HepG2 (cell line): ENCODE measurements around the gene DNAJB12. TPM values are rescaled to one million over a fixed set of nuclear protein-coding genes. Genes with fewer than 3 reads are reported as not detected.
A peak's percentile ranks its signal among the peaks of the same experiment; 100 is the strongest.

Source experiments
- AGO1 ChIP-seq: fragments of 200-400 bp; formaldehyde crosslinking; IDR thresholded peaks from 2 replicates; pipeline ENCODE4 v1.6.1; 2017; ENCODE audit warnings: mild to moderate bottlenecking, low read depth, low read length, moderate library complexity; ENCODE audit not compliant: poor library complexity, severe bottlenecking
- CCAR2 ChIP-seq: fragments of 200-400 bp; formaldehyde crosslinking; optimal IDR thresholded peaks from 2 replicates; pipeline ENCODE3; 2018; ENCODE audit warnings: low read depth, mild to moderate bottlenecking, low read length, moderate library complexity
- DR1 ChIP-seq: sonication (generic); formaldehyde crosslinking; IDR thresholded peaks from 2 replicates; pipeline ENCODE4 v1.8.0; 2021; ENCODE audit warnings: mild to moderate bottlenecking, missing genetic modification reagents, inconsistent platforms
- HOXA9 ChIP-seq: sonication (generic); formaldehyde crosslinking; IDR thresholded peaks from 2 replicates; pipeline ENCODE4 v1.8.1; 2022; ENCODE audit warnings: missing genetic modification reagents, mild to moderate bottlenecking, moderate library complexity, borderline replicate concordance
- SRF ChIP-seq: IDR thresholded peaks from 2 replicates; pipeline ENCODE4 v1.6.1; 2011; ENCODE audit warnings: mild to moderate bottlenecking, low read depth, low read length, moderate library complexity
- U2AF1 ChIP-seq: fragments of 200-400 bp; formaldehyde crosslinking; optimal IDR thresholded peaks from 2 replicates; pipeline ENCODE3; 2017; ENCODE audit warnings: mild to moderate bottlenecking, low read depth, low read length
- ZNF17 ChIP-seq: sonication (generic); formaldehyde crosslinking; IDR thresholded peaks from 2 replicates; pipeline ENCODE4 v1.5.0; 2020; ENCODE audit warnings: mild to moderate bottlenecking, missing genetic modification reagents
- ZNF670 ChIP-seq: sonication (generic); formaldehyde crosslinking; IDR thresholded peaks from 2 replicates; pipeline ENCODE4 v1.8.0; 2022; ENCODE audit warnings: mild to moderate bottlenecking, missing genetic modification reagents, borderline replicate concordance
- ZNF713 ChIP-seq: sonication (generic); formaldehyde crosslinking; IDR thresholded peaks from 2 replicates; pipeline ENCODE4 v1.4.0; 2020; ENCODE audit warnings: mild to moderate bottlenecking, missing genetic modification reagents
- ZNF747 ChIP-seq: sonication (generic); formaldehyde crosslinking; IDR thresholded peaks from 2 replicates; pipeline ENCODE4 v1.8.1; 2023; ENCODE audit warnings: missing genetic modification reagents, mild to moderate bottlenecking, borderline replicate concordance
- ZNF768 ChIP-seq: sonication (generic); formaldehyde crosslinking; IDR thresholded peaks from 2 replicates; pipeline ENCODE4 v1.4.0; 2020; ENCODE audit warnings: missing genetic modification reagents
- polyA plus RNA-seq, 8 experiments: library from polyadenylated mRNA; depleted of rRNA in 3 of 8; stranded (reverse) in 7 of 8; unstranded in 1 of 8; fragments of >200 nt; fragmentation: Illumina TruSeq in 4 of 8; extraction: Trizol in 4 of 8; gene quantifications; 2 replicates each; pipeline versions ENCODE4 v1.2.1 to v1.2.3, GENCODE V29; 2011 to 2016; ENCODE audit warnings: low read depth in 4 of 8, missing spikeins in 1 of 8, mixed read lengths in 1 of 8; ENCODE audit not compliant: insufficient read depth in 1 of 8
- total RNA-seq, 5 experiments: library from RNA; depleted of rRNA; stranded (reverse); fragments of >200 nt; fragmentation: Illumina TruSeq; extraction: Trizol; gene quantifications; 2 replicates each; pipeline ENCODE4 v1.2.3, GENCODE V29; 2016; ENCODE audit warnings: low read depth in 1 of 5
- TF ChIP-seq, protein P1 (sequence below): sonication (generic); formaldehyde crosslinking; conservative IDR thresholded peaks from 2 replicates; pipeline ENCODE4 v1.5.0; 2020; ENCODE audit warnings: missing genetic modification reagents
- TF ChIP-seq, protein P2 (sequence below): sonication (generic); formaldehyde crosslinking; IDR thresholded peaks from 2 replicates; pipeline ENCODE4 v1.5.0; 2020; ENCODE audit warnings: mild to moderate bottlenecking, missing genetic modification reagents, borderline replicate concordance
- TF ChIP-seq, protein P3 (sequence below): sonication (generic); formaldehyde crosslinking; IDR thresholded peaks from 2 replicates; pipeline ENCODE4 v1.5.0; 2020; ENCODE audit warnings: mild to moderate bottlenecking, missing genetic modification reagents
- TF ChIP-seq, protein P4 (sequence below): sonication (generic); formaldehyde crosslinking; IDR thresholded peaks from 2 replicates; pipeline ENCODE4 v1.5.0; 2020; ENCODE audit warnings: missing genetic modification reagents
- TF ChIP-seq, protein P5 (sequence below): sonication (generic); formaldehyde crosslinking; IDR thresholded peaks from 2 replicates; pipeline ENCODE4 v1.4.0; 2020; ENCODE audit warnings: mild to moderate bottlenecking, missing genetic modification reagents
- TF ChIP-seq, protein P6 (sequence below): IDR thresholded peaks from 2 replicates; pipeline ENCODE4 v1.6.1; 2012; ENCODE audit warnings: inconsistent platforms

The DNAJB12 gene
- total and polyA plus RNA-seq, 2 of the 13 experiments (the other 11 are each of a cell fraction or from before 2014, with no cell fraction given): 10.8 to 18.2 TPM

DNA sequence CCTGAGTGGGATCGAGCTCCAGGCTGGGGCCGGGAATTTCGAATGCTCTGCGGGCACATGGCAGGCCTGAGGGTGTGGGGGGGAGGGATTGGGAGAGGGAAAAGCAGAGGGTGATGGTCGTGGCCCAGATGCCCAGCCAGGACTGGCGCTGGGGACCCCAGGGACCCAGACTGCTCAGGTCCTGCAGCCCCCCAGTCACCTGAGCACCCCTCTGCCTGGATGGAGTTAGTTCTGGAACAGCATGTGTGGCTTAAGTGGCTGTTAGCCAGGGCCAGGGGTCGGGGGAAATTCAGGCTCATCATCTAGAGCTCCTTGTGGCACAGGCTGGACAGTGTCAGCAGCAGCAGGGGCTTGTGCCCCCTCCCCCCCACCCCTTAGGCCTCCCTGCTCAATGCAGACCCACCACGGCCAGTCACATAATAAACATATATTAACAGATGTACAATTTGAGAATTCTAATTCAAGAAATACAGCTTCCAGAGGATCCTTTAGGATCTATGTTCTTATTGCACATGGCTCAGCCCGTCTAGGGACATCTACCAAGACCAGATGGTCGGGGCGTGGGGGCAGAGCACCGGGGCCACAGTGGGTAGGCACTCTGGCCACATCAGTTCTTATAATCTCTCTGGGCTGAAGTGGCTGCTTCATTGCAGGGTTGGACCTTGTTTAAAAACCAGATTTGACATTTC, 22.2 kb downstream of the DNAJB12 start (continued):
- TF ChIP-seq, protein P1, sequence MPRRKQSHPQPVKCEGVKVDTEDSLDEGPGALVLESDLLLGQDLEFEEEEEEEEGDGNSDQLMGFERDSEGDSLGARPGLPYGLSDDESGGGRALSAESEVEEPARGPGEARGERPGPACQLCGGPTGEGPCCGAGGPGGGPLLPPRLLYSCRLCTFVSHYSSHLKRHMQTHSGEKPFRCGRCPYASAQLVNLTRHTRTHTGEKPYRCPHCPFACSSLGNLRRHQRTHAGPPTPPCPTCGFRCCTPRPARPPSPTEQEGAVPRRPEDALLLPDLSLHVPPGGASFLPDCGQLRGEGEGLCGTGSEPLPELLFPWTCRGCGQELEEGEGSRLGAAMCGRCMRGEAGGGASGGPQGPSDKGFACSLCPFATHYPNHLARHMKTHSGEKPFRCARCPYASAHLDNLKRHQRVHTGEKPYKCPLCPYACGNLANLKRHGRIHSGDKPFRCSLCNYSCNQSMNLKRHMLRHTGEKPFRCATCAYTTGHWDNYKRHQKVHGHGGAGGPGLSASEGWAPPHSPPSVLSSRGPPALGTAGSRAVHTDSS (CRISPR knock-in tag): no peak
- peak; percentile 44; the same call in 1 of the 2 replicates for TF ChIP-seq ZNF670 (CRISPR knock-in tag)
- TF ChIP-seq, protein P2, sequence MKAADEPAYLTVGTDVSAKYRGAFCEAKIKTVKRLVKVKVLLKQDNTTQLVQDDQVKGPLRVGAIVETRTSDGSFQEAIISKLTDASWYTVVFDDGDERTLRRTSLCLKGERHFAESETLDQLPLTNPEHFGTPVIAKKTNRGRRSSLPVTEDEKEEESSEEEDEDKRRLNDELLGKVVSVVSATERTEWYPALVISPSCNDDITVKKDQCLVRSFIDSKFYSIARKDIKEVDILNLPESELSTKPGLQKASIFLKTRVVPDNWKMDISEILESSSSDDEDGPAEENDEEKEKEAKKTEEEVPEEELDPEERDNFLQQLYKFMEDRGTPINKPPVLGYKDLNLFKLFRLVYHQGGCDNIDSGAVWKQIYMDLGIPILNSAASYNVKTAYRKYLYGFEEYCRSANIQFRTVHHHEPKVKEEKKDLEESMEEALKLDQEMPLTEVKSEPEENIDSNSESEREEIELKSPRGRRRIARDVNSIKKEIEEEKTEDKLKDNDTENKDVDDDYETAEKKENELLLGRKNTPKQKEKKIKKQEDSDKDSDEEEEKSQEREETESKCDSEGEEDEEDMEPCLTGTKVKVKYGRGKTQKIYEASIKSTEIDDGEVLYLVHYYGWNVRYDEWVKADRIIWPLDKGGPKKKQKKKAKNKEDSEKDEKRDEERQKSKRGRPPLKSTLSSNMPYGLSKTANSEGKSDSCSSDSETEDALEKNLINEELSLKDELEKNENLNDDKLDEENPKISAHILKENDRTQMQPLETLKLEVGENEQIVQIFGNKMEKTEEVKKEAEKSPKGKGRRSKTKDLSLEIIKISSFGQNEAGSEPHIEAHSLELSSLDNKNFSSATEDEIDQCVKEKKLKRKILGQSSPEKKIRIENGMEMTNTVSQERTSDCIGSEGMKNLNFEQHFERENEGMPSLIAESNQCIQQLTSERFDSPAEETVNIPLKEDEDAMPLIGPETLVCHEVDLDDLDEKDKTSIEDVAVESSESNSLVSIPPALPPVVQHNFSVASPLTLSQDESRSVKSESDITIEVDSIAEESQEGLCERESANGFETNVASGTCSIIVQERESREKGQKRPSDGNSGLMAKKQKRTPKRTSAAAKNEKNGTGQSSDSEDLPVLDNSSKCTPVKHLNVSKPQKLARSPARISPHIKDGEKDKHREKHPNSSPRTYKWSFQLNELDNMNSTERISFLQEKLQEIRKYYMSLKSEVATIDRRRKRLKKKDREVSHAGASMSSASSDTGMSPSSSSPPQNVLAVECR (CRISPR knock-in tag): no peak
- TF ChIP-seq, protein P3, sequence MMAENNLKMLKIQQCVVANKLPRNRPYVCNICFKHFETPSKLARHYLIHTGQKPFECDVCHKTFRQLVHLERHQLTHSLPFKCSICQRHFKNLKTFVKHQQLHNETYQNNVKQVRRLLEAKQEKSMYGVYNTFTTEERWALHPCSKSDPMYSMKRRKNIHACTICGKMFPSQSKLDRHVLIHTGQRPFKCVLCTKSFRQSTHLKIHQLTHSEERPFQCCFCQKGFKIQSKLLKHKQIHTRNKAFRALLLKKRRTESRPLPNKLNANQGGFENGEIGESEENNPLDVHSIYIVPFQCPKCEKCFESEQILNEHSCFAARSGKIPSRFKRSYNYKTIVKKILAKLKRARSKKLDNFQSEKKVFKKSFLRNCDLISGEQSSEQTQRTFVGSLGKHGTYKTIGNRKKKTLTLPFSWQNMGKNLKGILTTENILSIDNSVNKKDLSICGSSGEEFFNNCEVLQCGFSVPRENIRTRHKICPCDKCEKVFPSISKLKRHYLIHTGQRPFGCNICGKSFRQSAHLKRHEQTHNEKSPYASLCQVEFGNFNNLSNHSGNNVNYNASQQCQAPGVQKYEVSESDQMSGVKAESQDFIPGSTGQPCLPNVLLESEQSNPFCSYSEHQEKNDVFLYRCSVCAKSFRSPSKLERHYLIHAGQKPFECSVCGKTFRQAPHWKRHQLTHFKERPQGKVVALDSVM: no peak
- no peak for TF ChIP-seq AGO1
- TF ChIP-seq HOXA9: no peak
- 0 out of 2 replicates have a peak, but pooled peaks have one; percentile 9 for TF ChIP-seq DR1
- no peak for TF ChIP-seq U2AF1
- no peak for TF ChIP-seq ZNF747 (CRISPR knock-in tag)
- no peak for TF ChIP-seq ZNF17 (CRISPR knock-in tag)
- TF ChIP-seq ZNF713: no peak
- TF ChIP-seq, protein P4, sequence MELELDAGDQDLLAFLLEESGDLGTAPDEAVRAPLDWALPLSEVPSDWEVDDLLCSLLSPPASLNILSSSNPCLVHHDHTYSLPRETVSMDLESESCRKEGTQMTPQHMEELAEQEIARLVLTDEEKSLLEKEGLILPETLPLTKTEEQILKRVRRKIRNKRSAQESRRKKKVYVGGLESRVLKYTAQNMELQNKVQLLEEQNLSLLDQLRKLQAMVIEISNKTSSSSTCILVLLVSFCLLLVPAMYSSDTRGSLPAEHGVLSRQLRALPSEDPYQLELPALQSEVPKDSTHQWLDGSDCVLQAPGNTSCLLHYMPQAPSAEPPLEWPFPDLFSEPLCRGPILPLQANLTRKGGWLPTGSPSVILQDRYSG (CRISPR knock-in tag): no peak
- TF ChIP-seq, protein P5, sequence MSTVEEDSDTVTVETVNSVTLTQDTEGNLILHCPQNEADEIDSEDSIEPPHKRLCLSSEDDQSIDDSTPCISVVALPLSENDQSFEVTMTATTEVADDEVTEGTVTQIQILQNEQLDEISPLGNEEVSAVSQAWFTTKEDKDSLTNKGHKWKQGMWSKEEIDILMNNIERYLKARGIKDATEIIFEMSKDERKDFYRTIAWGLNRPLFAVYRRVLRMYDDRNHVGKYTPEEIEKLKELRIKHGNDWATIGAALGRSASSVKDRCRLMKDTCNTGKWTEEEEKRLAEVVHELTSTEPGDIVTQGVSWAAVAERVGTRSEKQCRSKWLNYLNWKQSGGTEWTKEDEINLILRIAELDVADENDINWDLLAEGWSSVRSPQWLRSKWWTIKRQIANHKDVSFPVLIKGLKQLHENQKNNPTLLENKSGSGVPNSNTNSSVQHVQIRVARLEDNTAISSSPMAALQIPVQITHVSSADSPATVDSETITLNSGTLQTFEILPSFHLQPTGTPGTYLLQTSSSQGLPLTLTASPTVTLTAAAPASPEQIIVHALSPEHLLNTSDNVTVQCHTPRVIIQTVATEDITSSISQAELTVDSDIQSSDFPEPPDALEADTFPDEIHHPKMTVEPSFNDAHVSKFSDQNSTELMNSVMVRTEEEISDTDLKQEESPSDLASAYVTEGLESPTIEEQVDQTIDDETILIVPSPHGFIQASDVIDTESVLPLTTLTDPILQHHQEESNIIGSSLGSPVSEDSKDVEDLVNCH (CRISPR knock-in tag): no peak
- no peak for TF ChIP-seq CCAR2
- no peak for TF ChIP-seq ZNF768
- TF ChIP-seq, protein P6, sequence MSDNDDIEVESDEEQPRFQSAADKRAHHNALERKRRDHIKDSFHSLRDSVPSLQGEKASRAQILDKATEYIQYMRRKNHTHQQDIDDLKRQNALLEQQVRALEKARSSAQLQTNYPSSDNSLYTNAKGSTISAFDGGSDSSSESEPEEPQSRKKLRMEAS: peak; percentile 82; the same call in 1 of the 2 replicates
- no peak for TF ChIP-seq SRF
